HG03060 (cell line): Measurements from ENCODE around the gene HOATZ.

Source experiments
- ATAC-seq: cut with Tn5 transposase; IDR thresholded peaks from one replicate; pipeline ENCODE4 v1.9.1; 2021; ENCODE audit warnings: low read depth, moderate number of reproducible peaks; ENCODE audit not compliant: unreplicated experiment

HOATZ gene

GRCh38 chr11:111542606-111543275, 28.2 kb downstream of the HOATZ start:
- no peak for ATAC-seq

- no peak for ATAC-seq
Observed at GRCh38 chr11:111548525-111548924, 33.9 kb downstream of the HOATZ start.

- no peak for ATAC-seq
Observed at GRCh38 chr11:111549196-111549868, 34.8 kb downstream of the HOATZ start.

DNA sequence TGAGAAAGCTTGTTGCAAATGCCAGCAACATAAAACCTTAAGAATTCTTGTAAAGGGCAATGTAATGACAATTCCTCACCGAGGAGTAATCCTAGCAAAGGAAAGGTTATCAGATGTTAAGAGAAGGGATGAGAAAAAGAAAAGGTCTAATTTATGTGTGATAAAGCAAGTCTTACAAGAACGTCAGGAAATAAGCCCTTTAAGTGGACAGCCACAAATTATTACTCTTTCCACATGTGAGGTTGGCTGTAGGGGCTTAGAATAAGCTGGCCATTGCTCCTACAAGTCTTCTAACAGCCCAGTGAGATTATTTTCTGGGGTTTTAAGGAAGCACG, 35.3 kb downstream of the HOATZ start:
- no peak for ATAC-seq

GRCh38 chr11:111550258-111550657, 35.7 kb downstream of the HOATZ start:
- ATAC-seq, result no peak

DNA sequence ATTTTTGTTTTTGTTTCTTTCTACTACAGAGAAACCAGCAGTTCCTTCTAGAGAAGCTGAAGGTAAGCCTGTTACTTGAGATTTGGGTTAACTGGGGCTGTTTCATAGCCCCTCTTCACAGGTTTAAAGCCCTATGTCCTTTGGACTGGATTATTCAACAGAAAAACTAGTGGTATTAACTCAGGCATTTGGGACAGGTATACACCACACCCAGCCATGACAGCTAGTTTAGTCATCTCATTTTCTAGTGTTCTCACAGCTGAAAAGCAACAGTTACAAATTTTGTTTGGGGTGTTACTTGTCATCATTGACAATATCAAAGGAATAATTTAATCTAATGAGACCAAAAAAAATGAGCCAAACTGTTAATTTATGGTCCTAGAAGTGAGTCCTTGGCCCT, 40.0 kb downstream of the HOATZ start:
- no peak for ATAC-seq

DNA sequence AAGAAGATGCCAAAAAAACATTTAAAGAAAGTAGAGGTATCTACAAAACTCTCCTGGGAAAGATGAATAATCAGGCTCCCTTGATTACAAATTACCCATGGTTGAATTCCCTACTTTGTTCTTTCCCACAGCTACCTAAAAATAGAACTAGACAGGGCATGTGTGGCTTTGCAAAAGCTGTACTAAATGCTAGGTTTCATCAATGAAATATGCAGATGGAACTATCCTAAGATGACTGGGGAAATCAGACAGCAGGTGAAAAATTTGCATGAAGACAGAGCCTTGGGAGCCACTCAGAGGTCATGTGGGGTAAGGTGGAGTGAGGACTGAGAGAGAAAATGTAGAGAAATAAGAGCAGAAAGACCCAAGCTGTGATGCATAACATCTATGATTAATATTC, 40.7 kb downstream of the HOATZ start:
- ATAC-seq, result no peak

DNA sequence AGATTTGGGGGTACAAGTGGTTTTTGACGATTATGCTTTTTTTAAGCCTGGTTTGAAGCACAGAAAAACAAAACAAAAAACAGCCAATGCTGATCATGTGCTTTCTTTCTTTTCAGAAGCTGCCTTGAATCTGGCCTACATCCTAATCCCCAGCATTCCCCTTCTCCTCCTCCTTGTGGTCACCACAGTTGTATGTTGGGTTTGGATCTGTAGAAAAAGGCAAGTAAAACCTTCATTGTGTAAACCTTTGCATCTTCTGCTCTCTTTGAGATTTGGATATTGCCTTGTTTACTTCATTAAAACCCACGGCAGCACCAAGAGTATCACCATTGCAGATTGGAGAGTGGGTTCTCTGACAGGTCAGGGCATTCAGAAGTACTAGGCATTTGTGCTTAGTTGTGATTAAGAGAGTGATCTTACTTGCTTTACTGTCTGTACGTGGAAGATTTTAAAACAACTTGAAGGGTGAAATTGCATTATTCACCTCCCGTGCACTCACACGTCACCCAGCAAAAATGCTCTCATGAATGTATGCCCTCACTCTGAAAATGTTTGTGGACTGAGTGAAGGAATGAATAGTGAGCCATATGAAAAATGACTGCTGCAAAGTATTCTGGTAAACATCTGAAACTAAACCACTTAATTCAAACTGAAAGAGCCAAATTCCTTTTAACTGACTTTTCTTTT, 43.0 kb downstream of the HOATZ start:
- ATAC-seq, result no peak

GRCh38 chr11:111559800-111560464, 45.4 kb downstream of the HOATZ start:
- ATAC-seq, result no peak

DNA sequence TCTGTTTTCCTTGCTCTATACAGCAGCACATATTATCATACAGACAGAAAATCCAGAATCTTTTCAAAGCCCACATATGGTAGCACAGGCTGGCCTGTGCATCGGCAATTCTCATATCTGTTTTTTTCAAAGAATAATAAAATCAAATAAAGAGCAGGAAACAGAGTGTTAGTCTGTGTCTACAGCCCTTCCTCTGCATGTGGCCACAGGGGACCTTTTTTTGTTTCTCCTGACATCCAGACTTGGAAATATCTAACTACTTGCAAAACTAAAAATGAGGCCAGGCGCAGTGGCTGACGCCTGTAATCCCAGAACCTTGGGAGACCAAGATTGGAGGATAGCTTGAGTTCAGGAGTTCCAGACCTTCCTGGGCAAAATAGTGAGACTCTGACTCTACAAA, 46.2 kb downstream of the HOATZ start:
- no peak for ATAC-seq

GRCh38 chr11:111561306-111561705, 46.7 kb downstream of the HOATZ start:
- ATAC-seq, result no peak

- no peak for ATAC-seq
Observed at GRCh38 chr11:111561791-111562325, 47.3 kb downstream of the HOATZ start.

GRCh38 chr11:111562692-111563389, 48.3 kb downstream of the HOATZ start:
- ATAC-seq, result no peak

GRCh38 chr11:111565114-111565720, 50.6 kb downstream of the HOATZ start:
- ATAC-seq, result no peak

DNA sequence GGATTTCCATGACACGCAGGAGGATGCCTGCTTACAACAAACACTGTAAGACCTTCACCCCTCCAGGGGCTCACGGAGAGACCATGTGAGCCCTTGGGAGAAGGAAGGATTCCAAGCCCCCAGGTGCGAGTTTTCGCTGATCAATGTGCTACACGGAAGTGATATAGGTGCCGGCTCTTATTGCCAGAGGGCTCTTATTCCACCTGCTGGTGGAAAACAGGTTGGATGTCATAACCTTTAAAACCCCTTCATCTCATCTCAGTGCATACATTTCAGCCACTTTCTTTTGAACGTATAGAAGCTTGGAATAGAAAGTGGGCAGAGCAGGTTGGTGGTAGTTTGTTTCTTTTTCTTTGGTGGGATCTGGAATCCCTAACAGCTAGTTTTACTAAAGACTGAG, 51.7 kb downstream of the HOATZ start:
- ATAC-seq, result no peak

DNA sequence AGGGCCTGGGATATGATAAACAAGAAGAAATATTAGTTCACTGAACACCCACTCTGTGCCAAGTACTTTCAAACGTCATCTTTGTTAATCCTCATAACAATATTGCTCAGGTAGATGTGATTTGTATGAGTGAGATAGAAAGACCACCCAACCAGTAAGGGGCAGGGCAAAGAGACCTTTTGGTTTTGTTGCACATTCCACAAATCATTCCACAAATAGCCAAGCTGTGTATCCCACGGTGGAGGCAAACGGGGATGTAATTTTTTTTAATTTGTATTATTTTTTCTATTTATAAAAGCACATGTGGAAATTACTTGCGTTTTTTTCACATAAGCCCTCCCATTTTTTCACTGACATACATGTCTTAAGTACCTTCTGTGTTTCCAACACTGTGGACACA, 54.9 kb downstream of the HOATZ start:
- no peak for ATAC-seq

DNA sequence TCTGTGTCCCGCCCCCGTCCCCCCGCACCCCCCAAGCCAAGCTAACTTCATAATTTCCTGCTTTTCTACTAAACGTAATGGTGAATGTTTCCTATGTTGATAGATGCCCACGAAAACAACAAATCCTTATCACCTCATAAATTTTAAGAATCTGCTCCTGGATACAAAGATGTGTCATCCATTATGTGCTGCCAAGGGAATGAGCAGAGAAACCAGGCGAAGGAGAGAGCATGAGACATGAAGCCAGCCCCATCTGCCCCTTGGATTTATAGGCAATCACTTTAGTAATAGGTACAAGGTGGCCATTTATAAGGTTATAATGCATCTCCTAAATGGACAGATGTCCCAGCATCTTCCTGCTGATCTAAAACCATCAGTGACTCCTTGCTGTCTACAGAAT, 56.2 kb downstream of the HOATZ start:
- no peak for ATAC-seq

- no peak for ATAC-seq
Observed at GRCh38 chr11:111571829-111572501, 57.4 kb downstream of the HOATZ start.

- no peak for ATAC-seq
Observed at GRCh38 chr11:111572581-111572980, 58.0 kb downstream of the HOATZ start.

GRCh38 chr11:111573821-111574249, 59.3 kb downstream of the HOATZ start:
- no peak for ATAC-seq
